Subcutaneous adipose tissue (tissue), 4 donors: ENCODE results near the gene OOSP4A. TPM values are rescaled to one million over a fixed set of nuclear protein-coding genes. Genes with fewer than 3 reads are reported as not detected.

ENCODE experiments used
- CTCF ChIP-seq: fragments of 450-650 bp; IDR thresholded peaks from one replicate; pipeline ENCODE4 v1.5.1; 2016; ENCODE audit warnings: low read depth, mild to moderate bottlenecking, control low read depth, antibody characterized with exemption, moderate library complexity
- total RNA-seq, 4 donors: library from RNA; depleted of rRNA; stranded (reverse); fragments of >200 nt; gene quantifications; one replicate each; pipeline ENCODE4 v1.1.0, GENCODE V29; 2016

OOSP4A gene
- total RNA-seq, 4 donors from 2014 or later: not detected

DNA sequence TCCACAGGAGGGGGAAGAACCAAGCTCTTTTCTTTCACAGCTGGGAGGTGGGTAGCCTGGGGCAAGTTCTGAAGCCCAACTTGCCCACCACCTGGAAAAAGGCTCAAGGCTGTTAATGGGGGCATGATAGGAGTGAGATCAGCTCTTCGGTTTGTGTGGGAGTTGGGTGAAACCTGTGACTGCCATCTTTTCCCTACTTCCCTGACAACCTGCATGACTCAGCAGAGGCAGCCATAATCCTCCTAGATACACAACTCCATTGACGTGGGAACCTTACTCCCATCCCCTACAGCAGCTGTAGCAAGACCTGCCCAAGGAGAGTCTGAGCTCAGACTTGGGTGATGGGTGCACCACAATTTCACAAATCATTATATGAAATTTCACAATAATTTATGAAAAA, 39.9 kb downstream of the OOSP4A start:
- TF ChIP-seq CTCF: no peak

DNA sequence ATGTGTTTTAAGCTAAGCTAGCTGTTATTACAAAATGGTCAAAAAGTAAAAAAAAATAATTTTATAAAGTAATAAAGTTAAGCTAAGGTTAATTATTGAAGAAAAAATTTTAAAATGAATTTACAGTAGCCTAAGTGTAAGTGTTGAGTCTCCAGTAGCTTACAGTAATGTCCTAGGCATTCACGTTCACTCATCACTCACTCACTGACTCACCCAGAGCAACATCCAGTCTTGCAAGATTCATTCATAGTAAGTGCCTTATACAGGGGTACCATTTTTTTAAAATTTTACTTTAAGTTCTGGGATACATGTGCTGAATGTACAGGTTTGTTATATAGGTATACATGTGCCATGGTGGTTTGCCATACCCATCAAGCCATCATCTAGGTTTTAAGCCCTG, 41.5 kb downstream of the OOSP4A start:
- no peak for TF ChIP-seq CTCF

GRCh38 chr11:60016881-60017280, 53.0 kb downstream of the OOSP4A start, which contains the start of gene OOSP4B:
Gene OOSP4B, plus strand, starts transcription at chr11:60017181.
- no peak for TF ChIP-seq CTCF

- TF ChIP-seq CTCF: no peak
These were observed 54.2 kb downstream of the OOSP4A start for GRCh38 chr11:60018058-60018457.

Other genes starting within 250 kb of the OOSP4A start
- 10 to 100 TPM; 16.8 to 39.6 (median 26.9) TPM for gene STX3, start 208.7 kb upstream of the OOSP4A start, total RNA-seq
- gene MRPL16, start 153.3 kb upstream of the OOSP4A start, total RNA-seq: 10 to 100 TPM; 36.6 to 50.5 (median 42.1) TPM
- gene CBLIF, start 118.5 kb upstream of the OOSP4A start, total RNA-seq: not detected
- gene TCN1, start 97.5 kb upstream of the OOSP4A start, total RNA-seq: under 1 TPM in 2 of 4 donors, not detected in 2; 0.34 to 0.98 TPM
- gene OOSP3, start 85.3 kb upstream of the OOSP4A start, total RNA-seq: not detected
- not detected for gene OOSP1, start 25.6 kb upstream of the OOSP4A start, total RNA-seq
- not detected for gene OOSP4B, start 53.1 kb downstream of the OOSP4A start, total RNA-seq
- not detected for gene OOSP2, start 76.4 kb downstream of the OOSP4A start, total RNA-seq
- gene MS4A3, start 92.6 kb downstream of the OOSP4A start, total RNA-seq: not detected
- gene MS4A2, start 124.6 kb downstream of the OOSP4A start, total RNA-seq: 1 to 10 TPM in 3 of 4 donors, under 1 TPM in 1; 0.75 to 7.3 (median 3.6) TPM
- gene MS4A6A, start 219.1 kb downstream of the OOSP4A start, total RNA-seq: 100 to 1,000 TPM in 3 of 4 donors, 10 to 100 TPM in 1; 99.1 to 515 (median 268) TPM